HFFc6 (cell line): ENCODE results near the gene ABI2. TPM values are rescaled to one million over a fixed set of nuclear protein-coding genes. Genes with fewer than 3 reads are reported as not detected.

Experiments
- DNase-seq: peaks from one replicate; pipeline ENCODE4 v3.0.0-alpha.2; 2018
- H3K27ac Mint-ChIP-seq: 2 replicates; pipeline ENCODE4 v1.8.0; 2020; ENCODE audit warnings: mild to moderate bottlenecking, mixed read lengths
- H3K27me3 Mint-ChIP-seq: 2 replicates; pipeline ENCODE4 v1.8.0; 2021; ENCODE audit warnings: mild to moderate bottlenecking, moderate library complexity, mixed read lengths; ENCODE audit not compliant: insufficient read depth
- H3K36me3 Mint-ChIP-seq: 2 replicates; pipeline ENCODE4 v1.8.0; 2021; ENCODE audit warnings: low read depth, mixed read lengths
- H3K4me1 Mint-ChIP-seq: 2 replicates; pipeline ENCODE4 v1.8.0; 2020; ENCODE audit warnings: low read depth, mixed read lengths
- H3K4me3 Mint-ChIP-seq: 2 replicates; pipeline ENCODE4 v1.8.0; 2020; ENCODE audit warnings: mild to moderate bottlenecking, moderate library complexity, mixed read lengths
- H3K9me3 Mint-ChIP-seq: 2 replicates; pipeline ENCODE4 v1.8.0; 2020; ENCODE audit warnings: mild to moderate bottlenecking, mixed read lengths
- total RNA-seq, 6 experiments: library from RNA; stranded (reverse); fragmentation: NEBNext Ultra II Directional; extraction: Animal tissue kit (Norgen Biotek cat#: 25700); gene quantifications; 2 replicates in 1 of 6; 3 replicates in 5 of 6; pipeline ENCODE4 v1.2.3, GENCODE V29; 2021
- TF ChIP-seq, protein P1 (sequence below): fragments of 200-600 bp; sonication (generic); IDR thresholded peaks from 2 replicates; pipeline ENCODE4 v1.5.0; 2021; ENCODE audit warnings: antibody characterized with exemption, mild to moderate bottlenecking

Gene ABI2
- total RNA-seq, 6 experiments from 2014 or later = 69.9 to 84.1 (median 75.3) TPM

DNA sequence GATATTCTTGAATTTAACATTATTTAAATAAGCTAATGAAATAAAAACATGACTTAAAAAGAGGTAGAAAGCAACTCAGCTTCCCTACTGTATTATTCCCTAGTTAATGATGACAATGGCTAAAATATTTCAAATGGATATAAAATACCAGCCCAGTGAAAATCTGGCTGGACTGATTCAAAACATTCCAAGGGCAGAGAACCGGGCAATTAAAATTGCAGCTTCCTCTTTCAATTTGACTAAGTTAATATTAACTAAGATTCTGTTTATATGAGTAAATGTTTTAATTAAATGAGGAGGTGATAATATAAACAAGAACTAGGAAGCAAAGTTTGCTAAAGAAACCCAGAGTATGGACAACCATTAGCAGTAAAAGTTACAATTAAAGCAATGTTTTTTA lies 141.4 kb downstream of the ABI2 start:
- Mint-ChIP-seq H3K27me3 (no peaks in the 10 kb centered on the region), H3K4me3 (no peak overlapping the region), H3K9me3 (no peaks in the 10 kb centered on the region), H3K36me3 (peaks cover 8% of the 10 kb centered on the region), H3K27ac (no peak overlapping the region), H3K4me1 (peaks cover 14% of the 10 kb centered on the region)
- DNase-seq = no peak
- TF ChIP-seq, protein P1, sequence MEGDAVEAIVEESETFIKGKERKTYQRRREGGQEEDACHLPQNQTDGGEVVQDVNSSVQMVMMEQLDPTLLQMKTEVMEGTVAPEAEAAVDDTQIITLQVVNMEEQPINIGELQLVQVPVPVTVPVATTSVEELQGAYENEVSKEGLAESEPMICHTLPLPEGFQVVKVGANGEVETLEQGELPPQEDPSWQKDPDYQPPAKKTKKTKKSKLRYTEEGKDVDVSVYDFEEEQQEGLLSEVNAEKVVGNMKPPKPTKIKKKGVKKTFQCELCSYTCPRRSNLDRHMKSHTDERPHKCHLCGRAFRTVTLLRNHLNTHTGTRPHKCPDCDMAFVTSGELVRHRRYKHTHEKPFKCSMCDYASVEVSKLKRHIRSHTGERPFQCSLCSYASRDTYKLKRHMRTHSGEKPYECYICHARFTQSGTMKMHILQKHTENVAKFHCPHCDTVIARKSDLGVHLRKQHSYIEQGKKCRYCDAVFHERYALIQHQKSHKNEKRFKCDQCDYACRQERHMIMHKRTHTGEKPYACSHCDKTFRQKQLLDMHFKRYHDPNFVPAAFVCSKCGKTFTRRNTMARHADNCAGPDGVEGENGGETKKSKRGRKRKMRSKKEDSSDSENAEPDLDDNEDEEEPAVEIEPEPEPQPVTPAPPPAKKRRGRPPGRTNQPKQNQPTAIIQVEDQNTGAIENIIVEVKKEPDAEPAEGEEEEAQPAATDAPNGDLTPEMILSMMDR = no peak

DNA sequence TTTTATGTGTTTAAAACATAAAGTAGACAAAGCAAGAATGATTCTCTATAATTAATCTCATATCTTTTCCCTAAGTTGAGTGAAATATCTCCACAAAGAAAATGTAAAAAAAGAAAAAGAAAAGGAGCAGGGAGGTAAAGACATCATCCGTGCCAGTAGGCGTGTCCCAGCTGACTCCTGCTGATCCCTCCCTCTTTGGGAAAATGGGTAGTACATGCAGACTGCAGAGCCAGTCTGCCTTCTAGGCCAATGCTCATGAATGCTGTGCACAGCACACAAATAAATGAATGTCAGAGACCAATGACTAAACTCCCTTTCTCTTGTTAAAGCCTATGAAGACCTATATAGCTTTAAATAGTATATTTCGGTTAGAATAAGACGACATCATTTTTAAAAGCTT lies 142.2 kb downstream of the ABI2 start:
- Mint-ChIP-seq H3K4me3 (no peak overlapping the region), H3K36me3 (peaks cover 10% of the 10 kb centered on the region), H3K27ac (peak overlapping the region; percentile 37), H3K9me3 (no peaks in the 10 kb centered on the region), H3K4me1 (peaks cover 14% of the 10 kb centered on the region), H3K27me3 (no peaks in the 10 kb centered on the region)
- no peak for DNase-seq
- TF ChIP-seq, protein P1 = no peak

DNA sequence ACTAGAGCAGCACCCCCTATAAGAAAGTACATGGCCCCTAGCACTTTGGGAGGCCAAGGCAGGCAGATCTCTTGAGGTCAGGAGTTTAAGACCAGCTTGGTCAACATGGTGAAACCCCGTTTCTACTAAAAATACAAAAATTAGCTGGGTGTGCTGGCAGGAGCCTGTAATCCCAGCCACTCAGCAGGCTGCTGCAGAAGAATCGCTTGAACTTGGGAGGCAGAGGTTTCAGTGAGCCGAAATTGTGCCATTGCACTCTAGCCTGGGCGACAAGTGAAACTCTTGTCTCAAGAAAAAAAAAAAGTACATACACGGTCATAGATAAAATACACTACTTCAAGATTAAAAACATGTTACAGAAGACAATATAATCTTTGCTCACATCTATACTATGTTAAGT lies 143.1 kb downstream of the ABI2 start:
- TF ChIP-seq, protein P1 = no peak
- Mint-ChIP-seq H3K9me3 (no peaks in the 10 kb centered on the region), H3K4me3 (no peak overlapping the region), H3K27me3 (no peaks in the 10 kb centered on the region), H3K27ac (no peak overlapping the region), H3K36me3 (peaks cover 13% of the 10 kb centered on the region), H3K4me1 (peaks cover 14% of the 10 kb centered on the region)
- DNase-seq = no peak

DNA sequence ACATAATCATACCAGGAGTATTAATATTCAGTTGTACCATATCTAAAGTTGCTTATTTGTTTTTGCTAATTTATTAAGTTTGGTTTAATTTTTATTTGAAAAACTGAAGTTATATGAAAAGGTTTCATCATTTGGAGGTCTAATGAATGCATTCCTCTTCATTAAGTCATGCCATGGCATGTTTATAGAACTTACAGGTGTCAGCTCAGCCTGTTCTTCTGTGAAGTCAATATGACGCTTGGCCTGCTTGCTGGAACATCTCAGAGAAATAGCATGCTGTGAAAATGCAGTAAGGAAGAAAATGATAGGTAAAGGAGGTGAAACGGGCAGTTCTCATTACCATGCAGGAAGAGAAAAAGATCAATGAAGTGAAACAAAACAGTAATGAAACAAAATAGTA lies 148.7 kb downstream of the ABI2 start:
- H3K27me3 Mint-ChIP-seq = no peaks in the 10 kb centered on the region
- no peak overlapping the region for H3K27ac Mint-ChIP-seq
- H3K4me1 Mint-ChIP-seq = peaks cover 10% of the 10 kb centered on the region
- H3K4me3 Mint-ChIP-seq = no peak overlapping the region
- TF ChIP-seq, protein P1 = no peak
- DNase-seq = no peak
- H3K9me3 Mint-ChIP-seq = no peaks in the 10 kb centered on the region
- peaks cover 4% of the 10 kb centered on the region; the same call in 1 of the 2 replicates for H3K36me3 Mint-ChIP-seq

DNA sequence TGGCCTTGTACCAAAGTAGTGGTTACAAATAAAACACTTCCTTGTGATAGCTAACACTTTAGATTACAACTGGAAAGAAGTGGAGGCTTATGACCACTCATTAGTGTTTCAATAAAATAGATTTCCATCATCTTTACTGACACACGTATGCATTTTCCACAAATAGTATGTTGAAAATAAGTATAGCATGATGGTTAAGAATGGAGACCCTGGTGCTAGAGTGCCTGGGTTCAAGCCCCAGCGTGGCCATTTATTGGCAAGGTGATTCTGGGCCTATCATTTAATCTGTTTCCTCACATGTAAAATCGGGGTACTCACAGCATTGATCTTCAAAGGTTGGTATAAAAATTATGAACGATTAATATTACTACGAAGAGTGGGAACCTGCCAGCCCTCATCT lies 152.4 kb downstream of the ABI2 start:
- Mint-ChIP-seq H3K4me3 (no peak overlapping the region), H3K9me3 (no peaks in the 10 kb centered on the region), H3K4me1 (peaks cover 10% of the 10 kb centered on the region), H3K27ac (no peak overlapping the region), H3K36me3 (peaks cover 6% of the 10 kb centered on the region; the same call in 1 of the 2 replicates), H3K27me3 (no peaks in the 10 kb centered on the region)
- DNase-seq = no peak
- TF ChIP-seq, protein P1 = no peak
